Mesenchymal stem cell (in vitro differentiated cells and primary cell): ENCODE measurements around the gene AMPH.

Experiments
- DNase-seq: peaks from one replicate; pipeline ENCODE4 v3.0.0-alpha.2; 2013
- H2AFZ ChIP-seq: one replicate; pipeline ENCODE4 v1.6.1; 2013; ENCODE audit warnings: low read depth, mild to moderate bottlenecking, control low read depth, inconsistent platforms, low read length, moderate library complexity
- H2AK5ac ChIP-seq: 2 replicates; pipeline ENCODE4 v1.6.1; 2013; ENCODE audit warnings: low read length, moderate library complexity, mild to moderate bottlenecking, inconsistent platforms; ENCODE audit not compliant: severe bottlenecking
- H2BK120ac ChIP-seq: one replicate; pipeline ENCODE4 v1.6.1; 2013; ENCODE audit warnings: low read depth, mild to moderate bottlenecking, inconsistent platforms, low read length, moderate library complexity
- H2BK12ac ChIP-seq, 2 experiments: one replicate each; pipeline ENCODE4 v1.6.1; 2013; ENCODE audit warnings: inconsistent platforms in 2 of 2, low read length in 2 of 2, mild to moderate bottlenecking in 2 of 2, moderate library complexity in 2 of 2, control low read depth in 1 of 2
- H2BK15ac ChIP-seq: one replicate; pipeline ENCODE4 v1.6.1; 2013; ENCODE audit warnings: mild to moderate bottlenecking, low read depth, inconsistent platforms; ENCODE audit not compliant: poor library complexity, severe bottlenecking
- H2BK5ac ChIP-seq: 2 replicates; pipeline ENCODE4 v1.6.1; 2013; ENCODE audit warnings: low read depth, mild to moderate bottlenecking, low read length, control low read depth, inconsistent platforms; ENCODE audit not compliant: poor library complexity, severe bottlenecking
- H3K14ac ChIP-seq, 2 experiments: one replicate each; pipeline ENCODE4 v1.6.1; 2013; ENCODE audit warnings: inconsistent platforms in 2 of 2, low read length in 2 of 2, control low read depth in 1 of 2, mild to moderate bottlenecking in 1 of 2, moderate library complexity in 1 of 2
- H3K18ac ChIP-seq, 2 experiments: one replicate each; pipeline ENCODE4 v1.6.1; 2013; ENCODE audit warnings: inconsistent platforms in 2 of 2, low read length in 2 of 2, control low read depth in 1 of 2, low read depth in 1 of 2, mild to moderate bottlenecking in 1 of 2
- H3K23ac ChIP-seq, 2 experiments: one replicate each; pipeline ENCODE4 v1.6.1; 2013; ENCODE audit warnings: inconsistent platforms in 2 of 2, low read length in 2 of 2, mild to moderate bottlenecking in 2 of 2, moderate library complexity in 2 of 2, control low read depth in 1 of 2
- H3K27ac ChIP-seq: 2 replicates; pipeline ENCODE4 v1.5.1; 2013; ENCODE audit warnings: mild to moderate bottlenecking, moderate library complexity, low read length, control low read depth, inconsistent platforms; ENCODE audit not compliant: poor library complexity, severe bottlenecking
- H3K27me3 ChIP-seq, 2 experiments: 2 replicates each; pipeline versions ENCODE4 v1.6.1 to v1.7.0; 2013; ENCODE audit warnings: low read length in 2 of 2, mild to moderate bottlenecking in 2 of 2, moderate library complexity in 2 of 2, control low read depth in 1 of 2, inconsistent platforms in 1 of 2; ENCODE audit not compliant: control insufficient read depth in 1 of 2, insufficient read depth in 1 of 2
- H3K36me3 ChIP-seq, 2 experiments: 2 replicates each; pipeline versions ENCODE4 v1.6.1 to v1.7.0; 2013; ENCODE audit warnings: low read length in 2 of 2, control low read depth in 1 of 2, inconsistent platforms in 1 of 2, low read depth in 1 of 2, mild to moderate bottlenecking in 1 of 2; ENCODE audit not compliant: insufficient read depth in 2 of 2, control insufficient read depth in 1 of 2
- H3K4ac ChIP-seq, 2 experiments: one replicate each; pipeline ENCODE4 v1.6.1; 2013; ENCODE audit warnings: inconsistent platforms in 2 of 2, low read length in 2 of 2, mild to moderate bottlenecking in 2 of 2, moderate library complexity in 2 of 2, control low read depth in 1 of 2, low read depth in 1 of 2
- H3K4me1 ChIP-seq: 2 replicates; pipeline ENCODE4 v1.6.1; 2013; ENCODE audit warnings: low read depth, low read length, control low read depth; ENCODE audit not compliant: control insufficient read depth, insufficient read depth
- H3K4me2 ChIP-seq: 2 replicates; pipeline ENCODE4 v1.6.1; 2013; ENCODE audit warnings: low read length, mild to moderate bottlenecking, inconsistent platforms; ENCODE audit not compliant: poor library complexity, severe bottlenecking
- H3K4me3 ChIP-seq, 2 experiments: 2 replicates each; pipeline versions ENCODE4 v1.5.1 to v1.7.0; 2013; ENCODE audit warnings: low read length in 2 of 2, mild to moderate bottlenecking in 2 of 2, control low read depth in 1 of 2, low read depth in 1 of 2; ENCODE audit not compliant: insufficient read depth in 1 of 2
- H3K79me1 ChIP-seq: replicated peaks from 2 replicates; pipeline ENCODE4 v1.6.1; 2013; ENCODE audit warnings: mild to moderate bottlenecking, control low read depth, low read length, inconsistent platforms; ENCODE audit not compliant: poor library complexity, severe bottlenecking
- H3K9ac ChIP-seq: 2 replicates; pipeline ENCODE4 v1.7.0; 2013; ENCODE audit warnings: mild to moderate bottlenecking, low read length, moderate library complexity
- H3K9me3 ChIP-seq: 2 replicates; pipeline ENCODE4 v1.7.0; 2013; ENCODE audit warnings: mild to moderate bottlenecking, low read length; ENCODE audit not compliant: control insufficient read depth
- H4K8ac ChIP-seq: one replicate; pipeline ENCODE4 v1.6.1; 2013; ENCODE audit warnings: inconsistent platforms, mild to moderate bottlenecking, low read length, moderate library complexity
- H4K91ac ChIP-seq: one replicate; pipeline ENCODE4 v1.6.1; 2013; ENCODE audit warnings: mild to moderate bottlenecking, low read length, inconsistent platforms
- WGBS: methylation state at CpG from one replicate; pipeline ENCODE4 v1.1.7; 2013; ENCODE audit warnings: mixed read lengths; 5-methylcytosine and 5-hydroxymethylcytosine counted together

Gene AMPH

GRCh38 chr7:38438970-38439369 is 192.2 kb downstream of the AMPH start:
- Histone ChIP-seq H4K8ac (no peak overlapping the region), H2BK120ac (no peak overlapping the region), H3K9me3 (no peaks in the 10 kb centered on the region), H3K36me3 (peaks cover 0 to 14% of the 10 kb centered on the region in 2 experiments), H3K14ac (no peak overlapping the region), H3K9ac (no peak overlapping the region), H2BK12ac (no peak overlapping the region), H3K4me3 (no peak overlapping the region), H2AK5ac (no peak overlapping the region), H3K27me3 (no peaks in the 10 kb centered on the region), H2BK15ac (no peak overlapping the region), H3K79me1 (no peaks in the 10 kb centered on the region), H3K27ac (no peak overlapping the region), H3K23ac (no peak overlapping the region), H3K4ac (no peak overlapping the region), H3K4me1 (no peaks in the 10 kb centered on the region), H3K18ac (no peak overlapping the region), H3K4me2 (no peak overlapping the region), H4K91ac (no peak overlapping the region), H2BK5ac (no peak overlapping the region), H2AFZ (no peak overlapping the region)
- no peak for DNase-seq

DNA sequence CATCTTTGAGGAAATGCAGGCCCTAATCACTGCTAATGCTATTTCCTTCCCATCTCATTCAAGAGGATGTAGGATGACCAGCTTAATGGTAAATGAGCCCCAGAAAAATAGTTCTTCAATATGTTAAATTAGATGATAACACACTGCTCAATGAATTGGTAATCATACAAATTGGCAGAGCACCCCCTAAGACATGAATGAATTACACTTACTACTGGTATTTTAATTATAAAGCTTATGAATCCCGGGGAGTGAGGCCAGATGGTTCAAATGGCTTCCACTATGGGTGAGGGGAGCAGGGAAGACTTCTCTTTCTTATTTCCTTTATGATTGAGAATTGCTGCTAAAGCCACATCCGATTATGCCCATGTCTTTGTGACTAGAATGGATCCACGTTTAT is 198.5 kb downstream of the AMPH start:
- no peak overlapping the region for H3K23ac ChIP-seq
- no peak overlapping the region for H4K91ac ChIP-seq
- H2BK120ac ChIP-seq: no peak overlapping the region
- no peaks in the 10 kb centered on the region for H3K9me3 ChIP-seq
- no peak overlapping the region for H3K27ac ChIP-seq
- no peak overlapping the region for H2BK15ac ChIP-seq
- peaks cover 0 to 32% of the 10 kb centered on the region in 2 experiments for H3K36me3 ChIP-seq
- no peaks in the 10 kb centered on the region for H3K79me1 ChIP-seq
- no peak overlapping the region for H2AFZ ChIP-seq
- H2BK12ac ChIP-seq: no peak overlapping the region
- no peak overlapping the region for H3K4me3 ChIP-seq
- no peak overlapping the region for H4K8ac ChIP-seq
- H3K4ac ChIP-seq: no peak overlapping the region
- no peaks in the 10 kb centered on the region for H3K27me3 ChIP-seq
- no peak overlapping the region for H3K14ac ChIP-seq
- WGBS: 57% methylated on average over 3 of the region's 3 CpGs
- no peak overlapping the region for H2BK5ac ChIP-seq
- no peak overlapping the region for H3K18ac ChIP-seq
- DNase-seq: no peak
- no peak overlapping the region for H2AK5ac ChIP-seq
- H3K4me2 ChIP-seq: no peak overlapping the region
- no peak overlapping the region for H3K9ac ChIP-seq
- H3K4me1 ChIP-seq: peaks cover 1% of the 10 kb centered on the region

DNA sequence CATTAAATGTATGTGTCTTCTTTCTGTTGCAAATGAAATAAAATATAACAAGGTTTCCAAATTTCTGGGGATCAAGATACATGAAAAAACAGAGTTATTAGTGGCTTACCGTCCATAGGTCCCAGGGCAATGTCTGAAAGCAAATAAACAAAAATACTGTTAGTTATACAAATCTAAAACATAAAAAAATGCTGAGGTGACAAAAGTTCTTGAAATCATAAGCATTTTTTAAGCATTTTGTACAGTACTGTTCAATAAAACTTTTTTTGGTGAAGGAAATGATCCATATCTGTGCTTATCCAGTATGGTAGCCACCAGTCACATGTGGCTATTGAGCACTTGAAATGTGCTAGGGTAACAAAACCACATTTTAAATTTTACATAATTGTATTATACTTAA is 199.1 kb downstream of the AMPH start:
- Histone ChIP-seq H2BK120ac (no peak overlapping the region), H3K79me1 (no peaks in the 10 kb centered on the region), H2BK12ac (no peak overlapping the region), H3K36me3 (peaks cover 0 to 32% of the 10 kb centered on the region in 2 experiments), H3K9ac (no peak overlapping the region), H2BK5ac (no peak overlapping the region), H3K27me3 (no peaks in the 10 kb centered on the region), H2BK15ac (no peak overlapping the region), H3K9me3 (no peaks in the 10 kb centered on the region), H4K8ac (no peak overlapping the region), H2AK5ac (no peak overlapping the region), H4K91ac (no peak overlapping the region), H2AFZ (no peak overlapping the region), H3K4ac (no peak overlapping the region), H3K4me1 (peaks cover 1% of the 10 kb centered on the region), H3K4me3 (no peak overlapping the region), H3K18ac (no peak overlapping the region), H3K23ac (no peak overlapping the region), H3K27ac (no peak overlapping the region), H3K4me2 (no peak overlapping the region), H3K14ac (no peak overlapping the region)
- DNase-seq: no peak
- no CpG with 5 or more reads among the region's 1 CpG for WGBS

- Histone ChIP-seq H2BK15ac (no peak overlapping the region), H4K8ac (no peak overlapping the region), H3K23ac (no peak overlapping the region), H3K9ac (no peak overlapping the region), H3K27ac (no peak overlapping the region), H3K79me1 (no peaks in the 10 kb centered on the region), H3K9me3 (no peaks in the 10 kb centered on the region), H3K36me3 (peaks cover 0 to 19% of the 10 kb centered on the region in 2 experiments), H2AFZ (no peak overlapping the region), H2BK5ac (no peak overlapping the region), H4K91ac (no peak overlapping the region), H3K4me3 (no peak overlapping the region), H2BK12ac (no peak overlapping the region), H3K27me3 (no peaks in the 10 kb centered on the region), H3K4ac (no peak overlapping the region), H3K4me2 (no peak overlapping the region), H2AK5ac (no peak overlapping the region), H2BK120ac (no peak overlapping the region), H3K14ac (no peak overlapping the region), H3K18ac (no peak overlapping the region), H3K4me1 (peaks cover 1% of the 10 kb centered on the region)
- 71% methylated on average over 7 of the region's 7 CpGs for WGBS
- DNase-seq: no peak
These were observed 202.1 kb downstream of the AMPH start for GRCh38 chr7:38429057-38429456.
